Stimulated activated naive CD4-positive, alpha-beta T cell (primary cell): ENCODE results near the gene ZNF23.

Experiments
- DNase-seq, 6 experiments: peaks; one replicate each; lab custom pipeline; 2025; lab: John Stamatoyannopoulos, UW

ZNF23 gene

DNA sequence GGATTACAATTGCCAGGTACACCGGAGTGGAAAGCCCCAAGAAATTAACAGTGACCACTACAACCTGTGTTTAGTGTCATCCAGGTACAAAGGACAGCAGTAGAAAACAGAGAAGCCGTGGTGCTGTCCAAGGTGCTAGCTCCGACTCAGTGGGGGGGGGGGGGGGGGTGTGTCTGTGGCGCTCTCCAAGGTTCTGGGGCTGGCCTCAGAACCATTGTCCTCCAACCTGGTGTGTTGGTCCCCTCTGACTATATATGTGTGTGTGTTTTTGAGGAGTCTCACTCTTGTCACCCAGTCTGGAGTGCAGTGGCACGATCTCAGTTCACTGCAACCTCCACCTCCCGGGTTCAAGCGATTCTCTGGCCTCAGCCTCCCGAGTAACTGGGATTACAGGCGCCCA lies 5.8 kb upstream of the ZNF23 start:
- DNase-seq = peak in 5 of 6 experiments; percentile 38 to 62 (median 39)

GRCh38 chr16:71464231-71464630 lies 2.2 kb upstream of the ZNF23 start:
- no peak for DNase-seq

DNA sequence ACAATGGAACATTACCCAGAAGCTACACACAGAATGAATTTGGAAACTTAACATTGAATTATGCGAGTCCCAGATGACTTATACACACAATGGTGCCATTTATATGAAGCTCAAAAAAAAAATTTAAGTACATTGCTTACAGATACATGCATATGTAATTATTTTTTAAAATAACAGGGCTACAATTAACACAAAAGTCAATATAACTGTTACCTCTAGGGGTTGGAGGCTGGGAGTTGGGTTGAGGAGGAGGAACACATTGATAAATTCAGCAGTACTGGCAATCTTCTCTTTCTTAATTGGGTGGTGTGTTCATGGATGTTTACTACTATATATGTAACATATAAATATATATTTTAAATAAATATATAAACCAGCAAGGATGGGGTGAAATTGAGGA lies 1.1 kb downstream of the ZNF23 start:
- no peak for DNase-seq

- no peak for DNase-seq
Observed at GRCh38 chr16:71460236-71460635, 1.8 kb downstream of the ZNF23 start.

DNA sequence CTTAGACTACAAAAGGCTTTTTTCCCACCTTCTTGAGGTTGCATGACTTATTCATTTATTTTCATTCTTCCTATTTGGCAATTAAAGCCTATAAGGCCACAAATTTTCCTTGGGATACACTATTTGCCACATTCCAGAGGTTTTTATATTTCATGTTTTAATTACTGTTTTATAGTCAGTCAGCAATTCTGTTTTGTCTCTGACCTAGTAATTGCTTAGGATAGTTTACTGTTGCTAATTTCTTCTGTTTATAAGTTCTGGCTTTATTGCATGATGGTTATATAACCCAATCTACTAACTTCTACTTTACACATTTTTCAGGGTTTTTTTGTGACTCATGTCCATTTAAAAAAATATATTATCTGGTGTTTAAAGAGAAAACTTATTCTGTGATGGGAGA lies 2.5 kb downstream of the ZNF23 start:
- no peak for DNase-seq

- no peak for DNase-seq
Observed at GRCh38 chr16:71456801-71457200, 5.2 kb downstream of the ZNF23 start.

- DNase-seq = no peak
Observed at GRCh38 chr16:71453036-71453435, 9.0 kb downstream of the ZNF23 start.

DNA sequence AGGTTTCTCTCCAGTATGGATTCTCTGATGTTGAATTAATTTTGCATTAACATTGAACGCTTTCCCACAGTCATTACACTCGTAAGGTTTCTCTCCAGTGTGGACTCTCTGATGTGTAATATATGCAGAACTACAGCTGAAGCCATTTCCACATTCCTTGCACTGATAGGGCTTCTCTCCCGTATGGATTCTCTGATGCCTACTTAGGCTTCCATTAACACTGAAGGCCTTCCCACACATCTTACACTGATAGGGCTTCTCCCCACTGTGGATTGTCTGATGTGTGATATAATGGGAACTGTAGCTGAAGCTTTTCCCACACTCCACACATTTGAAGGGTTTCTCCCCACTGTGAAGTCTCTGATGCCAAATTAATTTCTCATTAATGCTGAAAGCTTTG lies 13.0 kb downstream of the ZNF23 start:
- DNase-seq = no peak

- DNase-seq = no peak
Observed at GRCh38 chr16:71448274-71448866, 13.7 kb downstream of the ZNF23 start.

GRCh38 chr16:71443714-71444113 lies 18.3 kb downstream of the ZNF23 start:
- DNase-seq = no peak

DNA sequence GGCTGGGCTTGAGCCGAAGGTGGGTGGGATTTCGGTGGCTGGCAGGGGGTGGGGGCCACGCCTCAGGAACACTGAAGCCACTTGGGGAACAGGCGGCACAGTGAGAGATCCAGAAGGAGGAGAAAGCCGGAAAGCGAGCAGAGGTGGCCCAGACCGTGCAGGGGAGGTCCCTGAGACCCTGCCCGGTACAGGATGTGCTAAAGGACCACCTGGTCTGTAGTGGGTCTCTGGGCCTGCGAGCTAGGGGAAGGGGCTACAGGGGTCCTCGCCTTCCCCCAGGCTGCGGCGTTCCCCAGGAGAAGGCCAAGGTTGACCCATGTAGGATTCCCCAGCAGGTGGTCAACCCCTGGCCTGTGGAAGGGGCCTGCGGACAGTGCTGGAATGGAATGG lies 20.0 kb downstream of the ZNF23 start, which contains the start of gene TLE7:
TSS of gene TLE7 (minus strand) at position 4 of the 390 bp plus-strand sequence. CDS start 8,730 bp downstream, outside the sequence.
- no peak for DNase-seq

GRCh38 chr16:71441348-71442050 lies 20.5 kb downstream of the ZNF23 start:
- peak in 3 of 6 experiments; percentile 4 to 19 (median 6) for DNase-seq

DNA sequence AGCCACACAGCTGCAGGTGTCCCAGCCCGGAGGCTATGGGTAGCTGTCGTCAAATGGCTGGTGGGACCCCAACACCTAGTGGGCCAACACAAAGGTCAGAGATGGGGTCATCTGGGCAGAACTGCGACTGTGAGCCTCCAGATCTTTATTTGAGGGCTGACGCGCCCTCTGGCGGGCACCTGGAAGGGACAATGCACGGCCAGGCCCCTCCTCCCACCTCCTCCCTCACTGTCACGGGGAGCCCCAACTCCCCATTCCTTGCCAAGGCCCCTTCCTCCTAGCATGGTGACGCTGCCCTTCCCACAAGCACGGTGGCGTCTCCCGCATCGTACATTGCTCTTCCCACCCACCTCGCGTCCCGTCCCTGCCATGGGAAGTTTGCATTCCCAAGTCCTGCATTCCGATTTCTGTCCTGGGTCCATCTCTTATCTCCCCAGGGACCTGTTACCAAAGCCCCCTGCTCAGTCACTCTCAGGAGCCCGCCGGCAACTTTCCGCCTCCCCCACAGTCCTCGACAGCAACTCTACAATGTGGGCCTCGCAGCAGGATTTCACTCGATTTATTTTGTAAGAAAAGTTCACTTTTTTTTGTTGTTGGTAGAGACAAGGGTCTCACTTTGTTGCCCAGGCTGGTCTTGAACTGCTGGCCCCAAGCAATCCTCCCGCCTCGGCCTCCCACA lies 21.2 kb downstream of the ZNF23 start:
- no peak for DNase-seq

GRCh38 chr16:71439523-71439922 lies 22.5 kb downstream of the ZNF23 start:
- no peak for DNase-seq

- DNase-seq = no peak
Observed at GRCh38 chr16:71436473-71436872, 25.6 kb downstream of the ZNF23 start.

GRCh38 chr16:71432906-71433305 lies 29.1 kb downstream of the ZNF23 start:
- no peak for DNase-seq

DNA sequence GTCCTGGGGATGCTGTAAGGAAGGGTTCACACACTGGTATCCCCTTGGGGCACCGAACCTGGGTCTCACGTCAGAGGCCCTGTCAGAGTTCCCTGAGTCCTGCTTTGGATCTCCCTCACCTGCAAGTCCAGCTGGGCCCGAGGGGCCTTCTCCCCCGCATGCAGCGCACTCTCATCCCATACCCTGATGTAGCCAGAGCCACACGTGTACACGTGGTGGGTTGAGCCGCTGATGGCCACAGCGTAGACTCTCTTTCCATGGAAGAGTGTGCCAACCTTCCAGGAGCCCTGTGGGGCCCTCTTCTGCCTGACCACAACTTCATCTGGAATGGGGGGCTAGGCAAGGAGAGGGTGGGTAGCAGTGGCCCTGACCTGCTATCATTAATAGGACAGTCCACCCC lies 30.1 kb downstream of the ZNF23 start:
- no peak for DNase-seq

GRCh38 chr16:71431176-71431575 lies 30.9 kb downstream of the ZNF23 start:
- DNase-seq = no peak

GRCh38 chr16:71430744-71431143 lies 31.3 kb downstream of the ZNF23 start:
- no peak for DNase-seq

DNA sequence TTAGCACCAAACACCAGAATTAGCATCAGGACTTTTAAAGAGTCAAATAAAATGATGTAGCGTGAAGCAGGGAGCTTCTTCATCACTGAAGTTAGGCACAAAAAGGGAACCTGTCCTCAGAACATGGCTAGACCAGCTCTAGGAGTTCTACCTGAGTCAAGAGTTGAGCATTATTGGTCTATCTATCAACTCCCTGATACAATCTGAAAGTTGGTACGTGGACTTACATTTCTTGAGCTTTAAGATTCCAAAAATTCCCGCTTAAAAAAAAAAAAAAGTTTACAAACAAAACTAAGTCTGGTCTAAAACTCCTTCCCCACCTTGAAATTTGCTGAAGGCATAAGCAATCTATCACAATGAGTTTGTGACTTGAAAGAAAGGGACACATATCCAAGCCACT lies 32.5 kb downstream of the ZNF23 start:
- no peak for DNase-seq

- DNase-seq = no peak
Observed at GRCh38 chr16:71428883-71429282, 33.2 kb downstream of the ZNF23 start.

DNA sequence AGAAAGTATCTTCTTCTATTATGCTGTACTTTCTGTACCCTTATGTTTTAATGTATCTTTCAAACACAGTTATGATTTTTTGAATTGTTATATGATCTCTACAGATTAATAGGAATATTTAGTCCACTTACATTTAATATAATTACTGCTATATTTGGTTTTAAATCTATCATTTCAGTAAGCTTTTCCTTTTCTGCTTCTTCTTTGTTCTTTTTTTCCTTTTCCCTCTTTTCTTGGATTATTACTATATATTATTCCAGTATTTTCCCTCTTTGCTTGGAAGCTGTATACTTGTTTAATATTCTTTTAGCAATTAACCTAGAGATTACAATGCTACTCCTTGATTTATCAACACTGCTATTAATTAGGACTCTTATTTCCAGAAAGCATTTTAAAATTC lies 33.7 kb downstream of the ZNF23 start:
- no peak for DNase-seq

DNA sequence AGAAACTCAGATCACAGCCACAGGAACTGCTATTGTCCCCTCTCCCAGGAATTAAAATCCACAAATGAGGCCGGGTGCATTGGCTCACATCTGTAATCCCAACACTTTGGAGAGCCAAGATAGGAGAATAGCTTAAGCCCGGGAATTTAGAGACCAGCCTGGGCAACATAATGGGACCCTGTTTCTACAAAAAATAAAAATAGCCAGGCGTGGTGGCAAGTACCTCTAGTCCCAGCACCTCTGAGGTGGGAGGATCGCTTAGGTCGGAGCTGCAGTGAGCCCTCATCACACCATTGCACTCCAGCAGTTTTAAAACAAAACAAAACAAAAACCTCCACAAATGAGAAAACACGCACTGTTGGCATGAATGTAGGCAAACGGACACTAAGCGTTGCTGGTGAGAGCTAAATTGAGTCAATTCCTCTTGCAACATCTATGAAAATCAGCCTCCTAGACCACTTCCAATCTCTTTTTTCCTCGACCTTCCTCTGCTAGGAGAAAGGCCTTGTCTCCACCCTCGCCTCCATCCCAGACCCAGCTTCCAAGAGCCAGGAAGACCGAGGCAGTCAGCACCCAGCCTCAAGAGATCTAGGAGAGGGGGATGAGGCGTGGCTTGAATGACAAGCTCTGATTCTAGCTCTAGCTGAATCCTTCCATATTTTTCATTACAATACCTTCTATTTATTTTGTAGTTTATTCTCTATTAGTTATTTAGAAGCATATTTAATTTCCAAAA lies 35.0 kb downstream of the ZNF23 start:
- no peak for DNase-seq
